A549 (cell line): ENCODE results near the gene TMEM207. TPM values are rescaled to one million over a fixed set of nuclear protein-coding genes. Genes with fewer than 3 reads are reported as not detected.

Source experiments
- ATAC-seq, 2 experiments: fragments of 200-7000 bp in 1 of 2; fragments of >200 bp in 1 of 2; cut with Nextera tagmentation in 1 of 2; cut with Tn5 transposase in 1 of 2; 3 replicates each; pipeline versions ENCODE4 v1.8.0 to v1.9.1; 2018 to 2020; ENCODE audit warnings: mild to moderate bottlenecking in 1 of 2, moderate library complexity in 1 of 2
- CTCF ChIA-PET: fragments of 300-600 bp; sonication (Branson Sonifier 250); formaldehyde crosslinking; extraction: SDS; loops from one replicate; lab custom pipeline; 2021; ENCODE audit warnings: antibody characterized with exemption, inconsistent platforms; lab: Yijun Ruan, JAX
- POLR2A ChIA-PET: fragments of 350-600 bp; formaldehyde crosslinking; extraction: SDS; loops from one replicate; lab custom pipeline; 2021; ENCODE audit warnings: antibody characterized with exemption, inconsistent platforms; lab: Yijun Ruan, JAX
- DNase-seq, 2 experiments: peaks; one replicate each; pipeline versions ENCODE4 v3.0.0 to v3.0.0-alpha.2; 2011 to 2016; ENCODE audit warnings: low read depth in 1 of 2, low spot score in 1 of 2
- FAIRE-seq: peaks from 2 replicates; lab custom pipeline; 2011; peaks lifted over from hg19 to GRCh38; lab: Jason Lieb, UNC
- H3K27ac ChIP-seq, 2 experiments: fragments of >200 bp; sonication (Bioruptor Twin); formaldehyde crosslinking; 3 replicates each; pipeline ENCODE4 v1.5.1; 2016 to 2017
- H3K4me1 ChIP-seq: fragments of >200 bp; sonication (Bioruptor Twin); formaldehyde crosslinking; 3 replicates; pipeline ENCODE4 v1.6.1; 2016
- H3K4me2 ChIP-seq: fragments of >200 bp; sonication (Bioruptor Twin); formaldehyde crosslinking; 3 replicates; pipeline ENCODE4 v1.6.1; 2016
- H3K4me3 ChIP-seq: fragments of >200 bp; sonication (Bioruptor Twin); formaldehyde crosslinking; 3 replicates; pipeline ENCODE4 v1.5.1; 2016
- H3K9me3 ChIP-seq: fragments of >200 bp; sonication (Bioruptor Twin); formaldehyde crosslinking; 3 replicates; pipeline ENCODE4 v1.6.1; 2016
- BHLHE40 ChIP-seq: IDR thresholded peaks from 2 replicates; pipeline ENCODE4 v1.6.1; 2012; ENCODE audit warnings: low read depth, low read length, inconsistent platforms
- CBX2 ChIP-seq: fragments of 200-600 bp; sonication (generic); IDR thresholded peaks from 2 replicates; pipeline ENCODE4 v1.6.1; 2016; ENCODE audit warnings: low read depth, mild to moderate bottlenecking, borderline replicate concordance
- EHF ChIP-seq: fragments of 250-450 bp; sonication (Bioruptor Pico); IDR thresholded peaks from 2 replicates; pipeline ENCODE4 v1.5.0; 2020; ENCODE audit warnings: mild to moderate bottlenecking
- ELK1 ChIP-seq: fragments of 150-350 bp; IDR thresholded peaks from 2 replicates; pipeline ENCODE4 v1.6.1; 2014; ENCODE audit warnings: low read depth, mild to moderate bottlenecking, low read length
- EP300 ChIP-seq, 2 experiments: fragments of >200 bp; sonication (Bioruptor Twin); formaldehyde crosslinking; IDR thresholded peaks; 2 replicates in 1 of 2; 3 replicates in 1 of 2; pipeline ENCODE4 v1.6.1; 2016 to 2017
- FOSL2 ChIP-seq, 2 experiments: fragments of 450-650 bp in 1 of 2; fragments of >200 bp in 1 of 2; sonication (Bioruptor Twin) in 1 of 2; formaldehyde crosslinking; IDR thresholded peaks; 2 replicates each; pipeline versions ENCODE4 v1.5.0 to v1.6.1; 2016 to 2020; ENCODE audit warnings: mild to moderate bottlenecking in 1 of 2, moderate library complexity in 1 of 2
- HOXA7 ChIP-seq: fragments of 250-450 bp; sonication (Bioruptor Pico); IDR thresholded peaks from 2 replicates; pipeline ENCODE4 v1.5.0; 2020; ENCODE audit warnings: mild to moderate bottlenecking, moderate library complexity
- HOXB5 ChIP-seq: fragments of 250-450 bp; sonication (Bioruptor Pico); IDR thresholded peaks from 2 replicates; pipeline ENCODE4 v1.5.0; 2020; ENCODE audit warnings: mild to moderate bottlenecking, moderate library complexity
- MAFK ChIP-seq: fragments of 450-650 bp; IDR thresholded peaks from 2 replicates; pipeline ENCODE4 v1.6.1; 2014; ENCODE audit not compliant: partially characterized antibody
- MAZ ChIP-seq: fragments of 150-350 bp; IDR thresholded peaks from 2 replicates; pipeline ENCODE4 v1.6.1; 2014; ENCODE audit warnings: antibody characterized with exemption, low read depth, low read length, borderline replicate concordance
- NFE2L2 ChIP-seq: fragments of 150-350 bp; conservative IDR thresholded peaks from 2 replicates; pipeline ENCODE4 v1.6.1; 2014; ENCODE audit warnings: low read length
- NPAS2 ChIP-seq: fragments of 250-450 bp; sonication (Bioruptor Pico); IDR thresholded peaks from 2 replicates; pipeline ENCODE4 v1.8.0; 2022; ENCODE audit warnings: mild to moderate bottlenecking, moderate library complexity, borderline replicate concordance
- NR3C1 ChIP-seq: fragments of >200 bp; sonication (Bioruptor Twin); formaldehyde crosslinking; IDR thresholded peaks from 3 replicates; pipeline ENCODE4 v1.6.1; 2017
- PHF8 ChIP-seq: fragments of 200-600 bp; sonication (generic); IDR thresholded peaks from 2 replicates; pipeline ENCODE4 v1.6.1; 2016; ENCODE audit warnings: low read depth, mild to moderate bottlenecking, antibody characterized with exemption, moderate library complexity, borderline replicate concordance
- POLR2AphosphoS2 ChIP-seq: conservative IDR thresholded peaks from 2 replicates; pipeline ENCODE4 v1.6.1; 2012; ENCODE audit warnings: low read length, improper control_type of control experiment, inconsistent platforms
- RFX5 ChIP-seq: fragments of 450-650 bp; IDR thresholded peaks from 2 replicates; pipeline ENCODE4 v1.7.1; 2014; ENCODE audit warnings: antibody characterized with exemption, mild to moderate bottlenecking, moderate library complexity
- TP53 ChIP-seq: fragments of 250-450 bp; sonication (Bioruptor Pico); IDR thresholded peaks from 2 replicates; pipeline ENCODE4 v1.5.0; 2021; ENCODE audit warnings: mild to moderate bottlenecking, moderate library complexity
- ZNF302 ChIP-seq: fragments of 250-450 bp; sonication (Bioruptor Pico); IDR thresholded peaks from 2 replicates; pipeline ENCODE4 v1.9.0; 2021; ENCODE audit warnings: inconsistent platforms, mild to moderate bottlenecking, moderate library complexity
- ZSCAN20 ChIP-seq: fragments of 250-450 bp; sonication (Bioruptor Pico); IDR thresholded peaks from 2 replicates; pipeline ENCODE4 v1.8.0; 2022; ENCODE audit warnings: mild to moderate bottlenecking, moderate library complexity
- WGBS: methylation state at CpG from one replicate; pipeline ENCODE4 v1.1.6; 2017; ENCODE audit errors: missing lambda C conversion rate; 5-methylcytosine and 5-hydroxymethylcytosine counted together
- polyA plus RNA-seq, 4 experiments: library from polyadenylated mRNA; depleted of rRNA in 3 of 4; stranded (reverse); fragments of >200 nt; fragmentation: RNase III in 1 of 4; extraction: RNeasy Plus Mini Kit Qiagen cat#74134 plus additional on column Dnase treatment in 1 of 4; gene quantifications; 2 replicates in 3 of 4; 3 replicates in 1 of 4; pipeline ENCODE4 v1.2.3, GENCODE V29; 2011 to 2017
- TF ChIP-seq, protein P1 (sequence below): fragments of >200 bp; sonication (Bioruptor Twin); formaldehyde crosslinking; IDR thresholded peaks from 3 replicates; pipeline ENCODE4 v1.5.1; 2016
- TF ChIP-seq, protein P2 (sequence below): fragments of >200 bp; sonication (Bioruptor Twin); formaldehyde crosslinking; IDR thresholded peaks from 3 replicates; pipeline ENCODE4 v1.6.1; 2016

TMEM207 gene
- polyA plus RNA-seq, 2 of the 4 experiments (the other 2 are of a cell fraction) = not detected

DNA sequence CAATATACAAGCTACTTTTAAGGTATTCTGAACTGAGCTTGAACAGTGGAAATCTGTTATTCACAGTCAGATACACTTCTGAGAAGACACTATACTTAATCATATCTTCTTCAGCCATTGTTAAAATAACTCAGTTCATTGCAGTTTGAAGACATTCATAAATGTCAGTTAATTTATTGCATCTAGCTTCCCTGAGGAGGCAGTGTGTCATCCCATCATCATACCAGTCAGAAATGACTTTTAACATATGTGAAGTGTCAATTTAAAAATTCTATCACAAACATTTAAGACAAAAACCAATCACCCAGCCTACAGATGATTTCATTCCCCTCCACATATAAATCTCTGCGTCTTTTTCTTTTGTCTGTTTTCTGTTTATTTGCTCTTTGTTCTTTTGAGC, 7.5 kb downstream of the TMEM207 start (continued):
- TF ChIP-seq, protein P1, sequence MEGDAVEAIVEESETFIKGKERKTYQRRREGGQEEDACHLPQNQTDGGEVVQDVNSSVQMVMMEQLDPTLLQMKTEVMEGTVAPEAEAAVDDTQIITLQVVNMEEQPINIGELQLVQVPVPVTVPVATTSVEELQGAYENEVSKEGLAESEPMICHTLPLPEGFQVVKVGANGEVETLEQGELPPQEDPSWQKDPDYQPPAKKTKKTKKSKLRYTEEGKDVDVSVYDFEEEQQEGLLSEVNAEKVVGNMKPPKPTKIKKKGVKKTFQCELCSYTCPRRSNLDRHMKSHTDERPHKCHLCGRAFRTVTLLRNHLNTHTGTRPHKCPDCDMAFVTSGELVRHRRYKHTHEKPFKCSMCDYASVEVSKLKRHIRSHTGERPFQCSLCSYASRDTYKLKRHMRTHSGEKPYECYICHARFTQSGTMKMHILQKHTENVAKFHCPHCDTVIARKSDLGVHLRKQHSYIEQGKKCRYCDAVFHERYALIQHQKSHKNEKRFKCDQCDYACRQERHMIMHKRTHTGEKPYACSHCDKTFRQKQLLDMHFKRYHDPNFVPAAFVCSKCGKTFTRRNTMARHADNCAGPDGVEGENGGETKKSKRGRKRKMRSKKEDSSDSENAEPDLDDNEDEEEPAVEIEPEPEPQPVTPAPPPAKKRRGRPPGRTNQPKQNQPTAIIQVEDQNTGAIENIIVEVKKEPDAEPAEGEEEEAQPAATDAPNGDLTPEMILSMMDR = no peak
- no peak for TF ChIP-seq MAFK
- TF ChIP-seq ELK1 = no peak
- TF ChIP-seq NFE2L2 = no peak

DNA sequence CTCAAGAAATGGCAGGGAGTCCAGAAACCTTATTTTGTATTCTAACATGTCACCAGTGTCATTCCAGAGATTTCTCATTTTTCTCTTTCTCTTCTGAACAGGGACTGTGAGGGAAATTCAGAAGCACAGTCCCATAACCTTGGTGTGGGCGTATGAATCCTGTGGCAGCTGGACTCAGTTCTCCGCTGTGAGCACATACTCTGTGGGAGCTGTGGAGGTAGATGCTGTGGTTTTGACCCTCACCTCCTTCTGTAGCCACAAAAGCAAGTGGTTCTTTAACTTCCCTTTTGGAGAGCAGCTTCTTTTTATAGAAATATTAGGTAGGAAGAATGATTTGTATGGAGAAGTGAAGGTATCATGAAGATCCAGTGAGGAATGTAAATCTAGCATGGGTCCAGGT, 13.4 kb downstream of the TMEM207 start:
- no peak for FAIRE-seq
- TF ChIP-seq EP300 (IDR thresholded peaks at IDR 0.05) (no peak), TP53 (CRISPR knock-in tag) (no peak), HOXA7 (CRISPR knock-in tag) (no peak), NPAS2 (no peak), NFE2L2 (no peak), ZSCAN20 (CRISPR knock-in tag) (no peak), FOSL2 (IDR thresholded peaks at IDR 0.05) (no peak), FOSL2 (CRISPR knock-in tag; IDR thresholded peaks at IDR 0.05) (no peak), HOXB5 (CRISPR knock-in tag) (no peak), EHF (CRISPR knock-in tag) (no peak)
- TF ChIP-seq, protein P2, sequence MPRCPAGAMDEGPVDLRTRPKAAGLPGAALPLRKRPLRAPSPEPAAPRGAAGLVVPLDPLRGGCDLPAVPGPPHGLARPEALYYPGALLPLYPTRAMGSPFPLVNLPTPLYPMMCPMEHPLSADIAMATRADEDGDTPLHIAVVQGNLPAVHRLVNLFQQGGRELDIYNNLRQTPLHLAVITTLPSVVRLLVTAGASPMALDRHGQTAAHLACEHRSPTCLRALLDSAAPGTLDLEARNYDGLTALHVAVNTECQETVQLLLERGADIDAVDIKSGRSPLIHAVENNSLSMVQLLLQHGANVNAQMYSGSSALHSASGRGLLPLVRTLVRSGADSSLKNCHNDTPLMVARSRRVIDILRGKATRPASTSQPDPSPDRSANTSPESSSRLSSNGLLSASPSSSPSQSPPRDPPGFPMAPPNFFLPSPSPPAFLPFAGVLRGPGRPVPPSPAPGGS = no peak
- CTCF ChIA-PET = no interaction called here
- Histone ChIP-seq H3K4me3 (no peak overlapping the region), H3K4me1 (peaks cover 8% of the 10 kb centered on the region; the same call in 2 of the 3 replicates), H3K9me3 (no peaks in the 10 kb centered on the region), H3K4me2 (no peak overlapping the region), H3K27ac (no peak overlapping the region)
- no peak for DNase-seq
- POLR2A ChIA-PET = no interaction called here
- no peak for ATAC-seq
- 100% methylated on average over 2 of the region's 2 CpGs for WGBS

DNA sequence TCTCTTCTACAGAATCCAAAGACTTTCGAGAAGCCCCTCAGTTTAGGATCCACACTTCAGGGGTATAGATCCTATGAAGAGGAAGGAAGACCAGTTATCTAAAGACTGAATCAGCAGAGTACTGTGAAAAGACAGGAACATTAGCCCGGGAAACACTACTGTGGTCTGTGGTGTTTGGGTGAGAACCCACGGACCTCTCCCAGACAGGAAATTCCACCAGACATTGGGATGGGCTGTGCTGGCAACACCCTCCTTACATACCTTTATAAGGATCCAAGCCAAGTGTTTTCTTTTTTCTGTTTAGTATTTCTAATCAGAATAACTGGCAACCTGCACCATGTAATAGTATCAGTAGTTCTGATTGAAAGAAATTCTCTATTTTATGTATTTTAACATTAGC, 14.1 kb downstream of the TMEM207 start:
- no peak for TF ChIP-seq CBX2
- CTCF ChIA-PET = no interaction called here
- POLR2A ChIA-PET = no interaction called here
- WGBS = 78% methylated on average over 3 of the region's 3 CpGs
- Histone ChIP-seq H3K4me3 (no peak overlapping the region), H3K4me1 (peaks cover 8% of the 10 kb centered on the region; the same call in 2 of the 3 replicates), H3K4me2 (no peak overlapping the region), H3K9me3 (no peaks in the 10 kb centered on the region), H3K27ac (no peak overlapping the region)
- no peak for ATAC-seq
- FAIRE-seq = no peak
- no peak for DNase-seq

GRCh38 chr3:190433626-190434025, 16.1 kb downstream of the TMEM207 start:
- POLR2A ChIA-PET = no interaction called here
- ATAC-seq (no peak), DNase-seq (no peak)
- TF ChIP-seq MAZ = no peak
- TF ChIP-seq RFX5 = no peak
- no peak for TF ChIP-seq NR3C1
- no peak for TF ChIP-seq PHF8
- no peak for TF ChIP-seq BHLHE40
- no peak for TF ChIP-seq POLR2AphosphoS2
- no peak for TF ChIP-seq ZNF302 (CRISPR knock-in tag)
- TF ChIP-seq ELK1 = no peak
- TF ChIP-seq, all 56 proteins: peak for 0
- no peaks in the 10 kb centered on the region for H3K9me3 ChIP-seq
- H3K4me1 ChIP-seq = peaks cover 12% of the 10 kb centered on the region; the same call in 2 of the 3 replicates
- FAIRE-seq = no peak
- no peak overlapping the region for H3K4me2 ChIP-seq
- WGBS = 89% methylated on average over 4 of the region's 4 CpGs
- no peak overlapping the region for H3K4me3 ChIP-seq
- no peak overlapping the region for H3K27ac ChIP-seq
- CTCF ChIA-PET = interaction anchor here (1.1 kb wide), 1 partner anchor 80 kb away, joined by 3 read pairs; the partner anchor contains the start of gene IL1RAP
